SK-MEL-5 (cell line): ENCODE data around the gene ACSS3. TPM values are rescaled to one million over a fixed set of nuclear protein-coding genes. Genes with fewer than 3 reads are reported as not detected.
A peak's percentile ranks its signal among the peaks of the same experiment; 100 is the strongest.
"Not testable (repeated sequence)": the region's sequence is repeated elsewhere in the genome, so short reads cannot be mapped to it uniquely, and the experiment has no call there.

ENCODE experiments used
- DNase-seq: peaks from one replicate; pipeline ENCODE4 v3.0.0-alpha.2; 2016; ENCODE audit warnings: low read depth, low spot score
- in situ Hi-C: cut with HindIII; loops from 2 replicates; pipeline ENCODE4 v1.10.0; 2016; ENCODE audit warnings: low sequenced_read_pairs, high pct_unique_total_duplicates, low pct_unique_long_range_greater_than_20kb
- total RNA-seq: library from RNA; depleted of rRNA; stranded (reverse); fragments of >200 nt; shearing (Covaris generic); gene quantifications from 2 replicates; pipeline ENCODE4 v1.2.3, GENCODE V29; 2014

The ACSS3 gene
- total RNA-seq, 1 experiment from 2014 or later, result not detected

- in situ Hi-C loops, result no loop called here
- DNase-seq, result no peak
These were observed 125.9 kb downstream of the ACSS3 start for GRCh38 chr12:81203671-81204204.

GRCh38 chr12:81205416-81205815 lies 127.5 kb downstream of the ACSS3 start:
- in situ Hi-C loops, result no loop called here
- no peak for DNase-seq

- in situ Hi-C loops, result no loop called here
- no peak for DNase-seq
These were observed 128.6 kb downstream of the ACSS3 start for GRCh38 chr12:81206429-81206828.

- in situ Hi-C loops, result no loop called here
- no peak for DNase-seq
These were observed 129.3 kb downstream of the ACSS3 start for GRCh38 chr12:81207173-81207572.

- DNase-seq, result no peak
- in situ Hi-C loops, result no loop called here
These were observed 129.8 kb downstream of the ACSS3 start for GRCh38 chr12:81207664-81208063.

GRCh38 chr12:81208187-81208911 lies 130.5 kb downstream of the ACSS3 start:
- DNase-seq, result no peak
- in situ Hi-C loops, result no loop called here

GRCh38 chr12:81209012-81209411 lies 131.1 kb downstream of the ACSS3 start:
- in situ Hi-C loops, result no loop called here
- DNase-seq, result no peak

GRCh38 chr12:81209772-81210225 lies 131.9 kb downstream of the ACSS3 start:
- in situ Hi-C loops, result not testable (repeated sequence)
- DNase-seq, result peak; percentile 6

- no peak for DNase-seq
- in situ Hi-C loops, result no loop called here
These were observed 133.4 kb downstream of the ACSS3 start for GRCh38 chr12:81211306-81211705.

- no peak for DNase-seq
- in situ Hi-C loops, result no loop called here
These were observed 135.3 kb downstream of the ACSS3 start for GRCh38 chr12:81212996-81213696.

- DNase-seq, result no peak
- in situ Hi-C loops, result no loop called here
These were observed 138.9 kb downstream of the ACSS3 start for GRCh38 chr12:81216739-81217138.

GRCh38 chr12:81221681-81222080 lies 143.8 kb downstream of the ACSS3 start:
- no peak for DNase-seq
- in situ Hi-C loops, result no loop called here

- in situ Hi-C loops, result no loop called here
- DNase-seq, result no peak
These were observed 145.1 kb downstream of the ACSS3 start for GRCh38 chr12:81222846-81223592.

GRCh38 chr12:81224626-81225025 lies 146.7 kb downstream of the ACSS3 start:
- no peak for DNase-seq
- in situ Hi-C loops, result no loop called here

- no peak for DNase-seq
- in situ Hi-C loops, result no loop called here
These were observed 151.9 kb downstream of the ACSS3 start for GRCh38 chr12:81229759-81230158.

GRCh38 chr12:81231574-81232368 lies 153.9 kb downstream of the ACSS3 start:
- in situ Hi-C loops, result no loop called here
- DNase-seq, result no peak

- no peak for DNase-seq
- in situ Hi-C loops, result no loop called here
These were observed 167.6 kb downstream of the ACSS3 start for GRCh38 chr12:81245458-81245857.
